HepG2 (cell line): ENCODE results near the gene DTWD2. TPM values are rescaled to one million over a fixed set of nuclear protein-coding genes. Genes with fewer than 3 reads are reported as not detected.

ENCODE experiments used
- ARNT ChIP-seq: fragments of 450-650 bp; IDR thresholded peaks from 2 replicates; pipeline ENCODE4 v1.6.1; 2017
- ARNT2 ChIP-seq: sonication (generic); formaldehyde crosslinking; IDR thresholded peaks from 2 replicates; pipeline ENCODE4 v1.8.0; 2022; ENCODE audit warnings: mild to moderate bottlenecking, low read depth, missing genetic modification reagents, moderate library complexity
- ATF1 ChIP-seq: IDR thresholded peaks from 2 replicates; pipeline ENCODE4 v1.6.1; 2016; ENCODE audit warnings: mild to moderate bottlenecking, control low read depth
- CBX1 ChIP-seq: IDR thresholded peaks from one replicate; pipeline ENCODE4 v1.6.1; 2016; ENCODE audit warnings: antibody characterized with exemption, low read depth
- ELF3 ChIP-seq: IDR thresholded peaks from 2 replicates; pipeline ENCODE4 v1.6.1; 2016; ENCODE audit warnings: missing genetic modification reagents, missing compliant biosample characterization
- GABPB1 ChIP-seq: IDR thresholded peaks from 2 replicates; pipeline ENCODE4 v1.6.1; 2016; ENCODE audit warnings: mild to moderate bottlenecking, missing genetic modification reagents, moderate library complexity, missing compliant biosample characterization
- GTF2F1 ChIP-seq: fragments of 150-350 bp; IDR thresholded peaks from 2 replicates; pipeline ENCODE4 v1.6.1; 2014; ENCODE audit warnings: low read length
- GZF1 ChIP-seq: sonication (generic); formaldehyde crosslinking; IDR thresholded peaks from 2 replicates; pipeline ENCODE4 v1.5.1; 2020; ENCODE audit warnings: mild to moderate bottlenecking, missing genetic modification reagents
- HOXA3 ChIP-seq: sonication (generic); formaldehyde crosslinking; IDR thresholded peaks from 2 replicates; pipeline ENCODE4 v1.5.0; 2020; ENCODE audit warnings: missing genetic modification reagents
- HOXA7 ChIP-seq: sonication (generic); formaldehyde crosslinking; IDR thresholded peaks from 2 replicates; pipeline ENCODE4 v1.8.1; 2022; ENCODE audit warnings: mild to moderate bottlenecking, missing genetic modification reagents, moderate library complexity
- MZF1 ChIP-seq: sonication (generic); formaldehyde crosslinking; IDR thresholded peaks from 2 replicates; pipeline ENCODE4 v1.8.1; 2023; ENCODE audit warnings: mild to moderate bottlenecking, missing genetic modification reagents, borderline replicate concordance
- RAD21 ChIP-seq: fragments of 450-650 bp; formaldehyde crosslinking; IDR thresholded peaks from 2 replicates; pipeline ENCODE4 v1.5.0; 2020; ENCODE audit warnings: mild to moderate bottlenecking
- SCMH1 ChIP-seq: sonication (generic); formaldehyde crosslinking; IDR thresholded peaks from 2 replicates; pipeline ENCODE4 v1.9.0; 2021; ENCODE audit warnings: missing genetic modification reagents, mild to moderate bottlenecking, borderline replicate concordance
- TAF1 ChIP-seq: sonication (generic); formaldehyde crosslinking; IDR thresholded peaks from 2 replicates; pipeline ENCODE4 v1.4.0; 2020; ENCODE audit warnings: missing genetic modification reagents
- TBL1XR1 ChIP-seq: fragments of 150-350 bp; IDR thresholded peaks from 2 replicates; pipeline ENCODE4 v1.6.1; 2014; ENCODE audit warnings: borderline replicate concordance, low read length; ENCODE audit not compliant: partially characterized antibody
- ZFAT ChIP-seq: sonication (generic); formaldehyde crosslinking; conservative IDR thresholded peaks from 2 replicates; pipeline ENCODE4 v1.8.1; 2023; ENCODE audit warnings: missing genetic modification reagents, inconsistent platforms
- ZFYVE20 ChIP-seq: sonication (generic); formaldehyde crosslinking; IDR thresholded peaks from 2 replicates; pipeline ENCODE4 v1.8.0; 2023; ENCODE audit warnings: low read depth, mild to moderate bottlenecking, moderate library complexity, missing genetic modification reagents, borderline replicate concordance
- ZNF451 ChIP-seq: sonication (generic); formaldehyde crosslinking; IDR thresholded peaks from 2 replicates; pipeline ENCODE4 v1.5.0; 2020; ENCODE audit warnings: mild to moderate bottlenecking, missing genetic modification reagents
- ZNF652 ChIP-seq: IDR thresholded peaks from 2 replicates; pipeline ENCODE4 v1.6.1; 2016; ENCODE audit warnings: low read depth, borderline replicate concordance
- polyA plus RNA-seq, 8 experiments: library from polyadenylated mRNA; depleted of rRNA in 3 of 8; stranded (reverse) in 7 of 8; unstranded in 1 of 8; fragments of >200 nt; fragmentation: Illumina TruSeq in 4 of 8; extraction: Trizol in 4 of 8; gene quantifications; 2 replicates each; pipeline versions ENCODE4 v1.2.1 to v1.2.3, GENCODE V29; 2011 to 2016; ENCODE audit warnings: low read depth in 4 of 8, missing spikeins in 1 of 8, mixed read lengths in 1 of 8; ENCODE audit not compliant: insufficient read depth in 1 of 8
- total RNA-seq, 5 experiments: library from RNA; depleted of rRNA; stranded (reverse); fragments of >200 nt; fragmentation: Illumina TruSeq; extraction: Trizol; gene quantifications; 2 replicates each; pipeline ENCODE4 v1.2.3, GENCODE V29; 2016; ENCODE audit warnings: low read depth in 1 of 5
- TF ChIP-seq, protein P1 (sequence below): IDR thresholded peaks from 2 replicates; pipeline ENCODE4 v1.6.1; 2016; ENCODE audit warnings: control low read depth
- TF ChIP-seq, protein P2 (sequence below): sonication (generic); formaldehyde crosslinking; IDR thresholded peaks from 2 replicates; pipeline ENCODE4 v1.5.0; 2020; ENCODE audit warnings: mild to moderate bottlenecking, low read depth, missing genetic modification reagents, borderline replicate concordance
- TF ChIP-seq, protein P3 (sequence below): sonication (generic); formaldehyde crosslinking; IDR thresholded peaks from 2 replicates; pipeline ENCODE4 v1.5.0; 2020; ENCODE audit warnings: mild to moderate bottlenecking, missing genetic modification reagents, moderate library complexity
- TF ChIP-seq, protein P4 (sequence below): sonication (generic); formaldehyde crosslinking; IDR thresholded peaks from 2 replicates; pipeline ENCODE4 v1.4.0; 2020; ENCODE audit warnings: missing genetic modification reagents
- TF ChIP-seq, protein P5 (sequence below): sonication (generic); formaldehyde crosslinking; IDR thresholded peaks from 2 replicates; pipeline ENCODE4 v1.4.0; 2020; ENCODE audit warnings: missing genetic modification reagents
- TF ChIP-seq, protein P6 (sequence below): sonication (generic); formaldehyde crosslinking; conservative IDR thresholded peaks from 2 replicates; pipeline ENCODE4 v1.8.1; 2023; ENCODE audit warnings: missing genetic modification reagents

DTWD2 gene
- total and polyA plus RNA-seq, 2 of the 13 experiments (the other 11 are each of a cell fraction or from before 2014, with no cell fraction given): 1.6 to 6.0 TPM

DNA sequence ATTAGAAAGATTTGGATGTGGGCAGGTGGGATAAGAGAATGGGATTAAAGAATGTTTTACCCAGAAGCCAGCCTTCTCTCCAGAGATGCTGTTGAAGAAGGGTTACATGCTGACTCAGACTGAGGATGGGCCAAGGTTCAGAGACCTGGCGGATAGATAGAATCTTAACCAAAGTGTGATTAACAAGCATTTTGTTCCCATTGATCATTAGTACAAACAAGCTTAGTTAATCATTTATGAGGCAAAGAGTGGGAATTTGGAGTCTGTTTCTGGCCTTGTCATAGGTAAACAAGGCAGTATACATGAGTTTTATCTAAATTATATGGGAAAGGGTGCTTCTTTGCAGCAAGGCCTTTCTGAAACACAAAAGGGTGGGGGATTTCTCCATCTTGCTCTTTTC is 20.8 kb upstream of the DTWD2 start (continued):
- TF ChIP-seq, protein P1, sequence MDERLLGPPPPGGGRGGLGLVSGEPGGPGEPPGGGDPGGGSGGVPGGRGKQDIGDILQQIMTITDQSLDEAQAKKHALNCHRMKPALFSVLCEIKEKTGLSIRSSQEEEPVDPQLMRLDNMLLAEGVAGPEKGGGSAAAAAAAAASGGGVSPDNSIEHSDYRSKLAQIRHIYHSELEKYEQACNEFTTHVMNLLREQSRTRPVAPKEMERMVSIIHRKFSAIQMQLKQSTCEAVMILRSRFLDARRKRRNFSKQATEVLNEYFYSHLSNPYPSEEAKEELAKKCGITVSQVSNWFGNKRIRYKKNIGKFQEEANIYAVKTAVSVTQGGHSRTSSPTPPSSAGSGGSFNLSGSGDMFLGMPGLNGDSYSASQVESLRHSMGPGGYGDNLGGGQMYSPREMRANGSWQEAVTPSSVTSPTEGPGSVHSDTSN (CRISPR knock-in tag): no peak
- TF ChIP-seq SCMH1 (no peak), ELF3 (CRISPR knock-in tag) (peak; percentile 16; the same call in 1 of the 2 replicates), HOXA3 (CRISPR knock-in tag) (no peak), CBX1 (no peak), ARNT (no peak), RAD21 (CRISPR knock-in tag) (no peak), HOXA7 (CRISPR knock-in tag) (no peak), MZF1 (CRISPR knock-in tag) (no peak), ZFAT (CRISPR knock-in tag) (no peak), GZF1 (CRISPR knock-in tag) (no peak), GABPB1 (CRISPR knock-in tag) (no peak), ZFYVE20 (CRISPR knock-in tag) (no peak), GTF2F1 (no peak), ZNF652 (no peak; the same call in 1 of the 2 replicates), ZNF451 (CRISPR knock-in tag) (no peak), ATF1 (CRISPR knock-in tag) (0 out of 2 replicates have a peak, but pooled peaks have one; percentile 15), ARNT2 (no peak), TBL1XR1 (no peak), TAF1 (CRISPR knock-in tag) (no peak)
- TF ChIP-seq, protein P2, sequence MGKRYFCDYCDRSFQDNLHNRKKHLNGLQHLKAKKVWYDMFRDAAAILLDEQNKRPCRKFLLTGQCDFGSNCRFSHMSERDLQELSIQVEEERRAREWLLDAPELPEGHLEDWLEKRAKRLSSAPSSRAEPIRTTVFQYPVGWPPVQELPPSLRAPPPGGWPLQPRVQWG (CRISPR knock-in tag): no peak
- TF ChIP-seq, protein P3, sequence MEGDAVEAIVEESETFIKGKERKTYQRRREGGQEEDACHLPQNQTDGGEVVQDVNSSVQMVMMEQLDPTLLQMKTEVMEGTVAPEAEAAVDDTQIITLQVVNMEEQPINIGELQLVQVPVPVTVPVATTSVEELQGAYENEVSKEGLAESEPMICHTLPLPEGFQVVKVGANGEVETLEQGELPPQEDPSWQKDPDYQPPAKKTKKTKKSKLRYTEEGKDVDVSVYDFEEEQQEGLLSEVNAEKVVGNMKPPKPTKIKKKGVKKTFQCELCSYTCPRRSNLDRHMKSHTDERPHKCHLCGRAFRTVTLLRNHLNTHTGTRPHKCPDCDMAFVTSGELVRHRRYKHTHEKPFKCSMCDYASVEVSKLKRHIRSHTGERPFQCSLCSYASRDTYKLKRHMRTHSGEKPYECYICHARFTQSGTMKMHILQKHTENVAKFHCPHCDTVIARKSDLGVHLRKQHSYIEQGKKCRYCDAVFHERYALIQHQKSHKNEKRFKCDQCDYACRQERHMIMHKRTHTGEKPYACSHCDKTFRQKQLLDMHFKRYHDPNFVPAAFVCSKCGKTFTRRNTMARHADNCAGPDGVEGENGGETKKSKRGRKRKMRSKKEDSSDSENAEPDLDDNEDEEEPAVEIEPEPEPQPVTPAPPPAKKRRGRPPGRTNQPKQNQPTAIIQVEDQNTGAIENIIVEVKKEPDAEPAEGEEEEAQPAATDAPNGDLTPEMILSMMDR: no peak
- TF ChIP-seq, protein P4, sequence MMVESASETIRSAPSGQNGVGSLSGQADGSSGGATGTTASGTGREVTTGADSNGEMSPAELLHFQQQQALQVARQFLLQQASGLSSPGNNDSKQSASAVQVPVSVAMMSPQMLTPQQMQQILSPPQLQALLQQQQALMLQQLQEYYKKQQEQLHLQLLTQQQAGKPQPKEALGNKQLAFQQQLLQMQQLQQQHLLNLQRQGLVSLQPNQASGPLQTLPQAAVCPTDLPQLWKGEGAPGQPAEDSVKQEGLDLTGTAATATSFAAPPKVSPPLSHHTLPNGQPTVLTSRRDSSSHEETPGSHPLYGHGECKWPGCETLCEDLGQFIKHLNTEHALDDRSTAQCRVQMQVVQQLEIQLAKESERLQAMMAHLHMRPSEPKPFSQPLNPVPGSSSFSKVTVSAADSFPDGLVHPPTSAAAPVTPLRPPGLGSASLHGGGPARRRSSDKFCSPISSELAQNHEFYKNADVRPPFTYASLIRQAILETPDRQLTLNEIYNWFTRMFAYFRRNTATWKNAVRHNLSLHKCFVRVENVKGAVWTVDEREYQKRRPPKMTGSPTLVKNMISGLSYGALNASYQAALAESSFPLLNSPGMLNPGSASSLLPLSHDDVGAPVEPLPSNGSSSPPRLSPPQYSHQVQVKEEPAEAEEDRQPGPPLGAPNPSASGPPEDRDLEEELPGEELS (CRISPR knock-in tag): peak; percentile 85
- TF ChIP-seq, protein P5, sequence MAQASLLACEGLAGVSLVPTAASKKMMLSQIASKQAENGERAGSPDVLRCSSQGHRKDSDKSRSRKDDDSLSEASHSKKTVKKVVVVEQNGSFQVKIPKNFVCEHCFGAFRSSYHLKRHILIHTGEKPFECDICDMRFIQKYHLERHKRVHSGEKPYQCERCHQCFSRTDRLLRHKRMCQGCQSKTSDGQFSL (CRISPR knock-in tag): no peak
- TF ChIP-seq, protein P6, sequence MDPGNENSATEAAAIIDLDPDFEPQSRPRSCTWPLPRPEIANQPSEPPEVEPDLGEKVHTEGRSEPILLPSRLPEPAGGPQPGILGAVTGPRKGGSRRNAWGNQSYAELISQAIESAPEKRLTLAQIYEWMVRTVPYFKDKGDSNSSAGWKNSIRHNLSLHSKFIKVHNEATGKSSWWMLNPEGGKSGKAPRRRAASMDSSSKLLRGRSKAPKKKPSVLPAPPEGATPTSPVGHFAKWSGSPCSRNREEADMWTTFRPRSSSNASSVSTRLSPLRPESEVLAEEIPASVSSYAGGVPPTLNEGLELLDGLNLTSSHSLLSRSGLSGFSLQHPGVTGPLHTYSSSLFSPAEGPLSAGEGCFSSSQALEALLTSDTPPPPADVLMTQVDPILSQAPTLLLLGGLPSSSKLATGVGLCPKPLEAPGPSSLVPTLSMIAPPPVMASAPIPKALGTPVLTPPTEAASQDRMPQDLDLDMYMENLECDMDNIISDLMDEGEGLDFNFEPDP (CRISPR knock-in tag): no peak
